Liver (tissue), 9 donors: ENCODE results near the gene GON4L. TPM values are rescaled to one million over a fixed set of nuclear protein-coding genes. Genes with fewer than 3 reads are reported as not detected.

Experiments used
- DNase-seq: peaks from one replicate; pipeline ENCODE4 v3.0.0-alpha.2; 2017; ENCODE audit warnings: low spot score
- H3K27ac ChIP-seq, 2 donors: one replicate each; pipeline ENCODE4 v1.7.0; 2013; ENCODE audit warnings: inconsistent platforms in 2 of 2, low read length in 2 of 2, control low read depth in 1 of 2, low read depth in 1 of 2, mild to moderate bottlenecking in 1 of 2
- H3K27me3 ChIP-seq, 4 donors: one replicate each; pipeline versions ENCODE4 v1.6.1 to v1.7.0; 2013; ENCODE audit warnings: low read length in 3 of 4, inconsistent platforms in 1 of 4, mild to moderate bottlenecking in 1 of 4, moderate library complexity in 1 of 4; ENCODE audit not compliant: control insufficient read depth in 4 of 4, insufficient read depth in 4 of 4
- H3K36me3 ChIP-seq, 4 donors: one replicate each; pipeline versions ENCODE4 v1.6.1 to v1.7.0; 2013; ENCODE audit warnings: low read length in 3 of 4, mild to moderate bottlenecking in 3 of 4, low read depth in 1 of 4, moderate library complexity in 1 of 4; ENCODE audit not compliant: control insufficient read depth in 4 of 4, insufficient read depth in 3 of 4
- H3K4me1 ChIP-seq, 4 donors: one replicate each; pipeline versions ENCODE4 v1.6.1 to v1.7.0; 2013; ENCODE audit warnings: low read length in 3 of 4, mild to moderate bottlenecking in 3 of 4, moderate library complexity in 1 of 4; ENCODE audit not compliant: control insufficient read depth in 4 of 4, insufficient read depth in 4 of 4
- H3K4me3 ChIP-seq, 3 donors: one replicate each; pipeline versions ENCODE4 v1.6.1 to v1.7.0; 2013; ENCODE audit warnings: low read length in 3 of 3, control low read depth in 1 of 3, low read depth in 1 of 3, mild to moderate bottlenecking in 1 of 3
- H3K9ac ChIP-seq, 2 donors: one replicate each; pipeline ENCODE4 v1.7.0; 2013; ENCODE audit warnings: low read length in 2 of 2, mild to moderate bottlenecking in 2 of 2, moderate library complexity in 2 of 2, control low read depth in 1 of 2, low read depth in 1 of 2
- H3K9me3 ChIP-seq, 4 donors: one replicate each; pipeline versions ENCODE4 v1.6.1 to v1.7.0; 2013; ENCODE audit warnings: low read length in 3 of 4; ENCODE audit not compliant: control insufficient read depth in 4 of 4
- EGR1 ChIP-seq, 2 donors: IDR thresholded peaks; 2 replicates each; pipeline ENCODE4 v1.6.1; 2016 to 2018; ENCODE audit warnings: antibody characterized with exemption in 2 of 2, low read depth in 2 of 2
- FOXA1 ChIP-seq: IDR thresholded peaks from 2 replicates; pipeline ENCODE4 v1.6.1; 2016; ENCODE audit warnings: antibody characterized with exemption
- FOXA2 ChIP-seq: IDR thresholded peaks from 2 replicates; pipeline ENCODE4 v1.6.1; 2016; ENCODE audit warnings: antibody characterized with exemption
- GABPA ChIP-seq, 2 donors: IDR thresholded peaks in 1 of 2; conservative IDR thresholded peaks in 1 of 2; 2 replicates each; pipeline ENCODE4 v1.6.1; 2016; ENCODE audit warnings: antibody characterized with exemption in 2 of 2, mild to moderate bottlenecking in 1 of 2, moderate library complexity in 1 of 2
- NR2F2 ChIP-seq: IDR thresholded peaks from 2 replicates; pipeline ENCODE4 v1.6.1; 2016; ENCODE audit warnings: antibody characterized with exemption
- RXRA ChIP-seq, 2 donors: IDR thresholded peaks; 2 replicates each; pipeline ENCODE4 v1.6.1; 2017 to 2018; ENCODE audit warnings: antibody characterized with exemption in 2 of 2, mild to moderate bottlenecking in 1 of 2
- SP1 ChIP-seq: IDR thresholded peaks from 2 replicates; pipeline ENCODE4 v1.6.1; 2018; ENCODE audit warnings: antibody characterized with exemption, mild to moderate bottlenecking
- TAF1 ChIP-seq: conservative IDR thresholded peaks from 2 replicates; pipeline ENCODE4 v1.6.1; 2016; ENCODE audit warnings: antibody characterized with exemption, mild to moderate bottlenecking
- YY1 ChIP-seq: IDR thresholded peaks from 2 replicates; pipeline ENCODE4 v1.6.1; 2016; ENCODE audit warnings: antibody characterized with exemption, mild to moderate bottlenecking
- WGBS: extraction: QIAGEN DNeasy Blood & Tissue Kit; methylation state at CpG from one replicate; pipeline ENCODE4 v1.1.7; 2013; 5-methylcytosine and 5-hydroxymethylcytosine counted together
- polyA plus RNA-seq, 2 donors: library from polyadenylated mRNA; stranded (reverse) in 1 of 2; unstranded in 1 of 2; fragments of 200-250 nt in 1 of 2; fragments of >200 nt in 1 of 2; fragmentation: Nextera tagmentation in 1 of 2; extraction: Ambion mirVana in 1 of 2; gene quantifications; one replicate each; pipeline versions ENCODE4 v1.2.1 to v1.2.3, GENCODE V29; 2013 to 2015
- total RNA-seq, 2 donors: library from RNA; depleted of rRNA; stranded (reverse); fragments of >200 nt; gene quantifications; one replicate each; pipeline ENCODE4 v1.2.3, GENCODE V29; 2014
- TF ChIP-seq, protein P1 (sequence below): IDR thresholded peaks from 2 replicates; pipeline ENCODE4 v1.6.1; 2016; ENCODE audit warnings: antibody characterized with exemption, mild to moderate bottlenecking
- TF ChIP-seq, protein P2 (sequence below): IDR thresholded peaks from 2 replicates; pipeline ENCODE4 v1.6.1; 2016; ENCODE audit warnings: antibody characterized with exemption
- TF ChIP-seq, protein P3 (sequence below): IDR thresholded peaks from 2 replicates; pipeline ENCODE4 v1.6.1; 2016; ENCODE audit warnings: antibody characterized with exemption
- TF ChIP-seq, protein P4 (sequence below): fragments of 150-350 bp; IDR thresholded peaks from 2 replicates; pipeline ENCODE4 v1.5.1; 2017; ENCODE audit warnings: improper control_type of control experiment, low read depth, low read length; ENCODE audit not compliant: missing input control
- donor health status: healthy.
- donor health status: healthy.
- donor health status: healthy.
- donor health status: healthy.
- donor health status: healthy.

Gene GON4L
- total and polyA plus RNA-seq, 4 donors = 5.7 to 26.2 (median 15.7) TPM

DNA sequence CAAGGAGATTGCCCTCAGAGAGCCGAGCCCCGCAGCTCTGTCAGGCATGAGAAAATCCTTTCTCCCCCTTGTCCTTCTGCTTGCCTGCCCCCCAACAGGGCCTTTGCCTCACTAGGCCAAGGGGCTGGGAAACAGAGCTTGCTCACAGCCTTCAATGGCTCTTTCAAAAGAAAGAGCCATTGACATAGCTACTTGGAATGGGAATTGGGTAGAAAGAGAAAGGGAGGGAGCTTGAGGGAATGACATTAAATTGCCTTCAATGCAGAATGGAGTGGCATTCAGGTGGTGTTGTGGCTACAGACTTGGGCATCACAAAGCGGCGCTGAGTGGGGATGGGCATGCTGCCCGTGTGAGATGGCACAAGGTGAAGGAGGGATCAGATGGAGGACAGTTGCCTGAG is 15.5 kb upstream of the GON4L start (continued):
- TF ChIP-seq, protein P1, sequence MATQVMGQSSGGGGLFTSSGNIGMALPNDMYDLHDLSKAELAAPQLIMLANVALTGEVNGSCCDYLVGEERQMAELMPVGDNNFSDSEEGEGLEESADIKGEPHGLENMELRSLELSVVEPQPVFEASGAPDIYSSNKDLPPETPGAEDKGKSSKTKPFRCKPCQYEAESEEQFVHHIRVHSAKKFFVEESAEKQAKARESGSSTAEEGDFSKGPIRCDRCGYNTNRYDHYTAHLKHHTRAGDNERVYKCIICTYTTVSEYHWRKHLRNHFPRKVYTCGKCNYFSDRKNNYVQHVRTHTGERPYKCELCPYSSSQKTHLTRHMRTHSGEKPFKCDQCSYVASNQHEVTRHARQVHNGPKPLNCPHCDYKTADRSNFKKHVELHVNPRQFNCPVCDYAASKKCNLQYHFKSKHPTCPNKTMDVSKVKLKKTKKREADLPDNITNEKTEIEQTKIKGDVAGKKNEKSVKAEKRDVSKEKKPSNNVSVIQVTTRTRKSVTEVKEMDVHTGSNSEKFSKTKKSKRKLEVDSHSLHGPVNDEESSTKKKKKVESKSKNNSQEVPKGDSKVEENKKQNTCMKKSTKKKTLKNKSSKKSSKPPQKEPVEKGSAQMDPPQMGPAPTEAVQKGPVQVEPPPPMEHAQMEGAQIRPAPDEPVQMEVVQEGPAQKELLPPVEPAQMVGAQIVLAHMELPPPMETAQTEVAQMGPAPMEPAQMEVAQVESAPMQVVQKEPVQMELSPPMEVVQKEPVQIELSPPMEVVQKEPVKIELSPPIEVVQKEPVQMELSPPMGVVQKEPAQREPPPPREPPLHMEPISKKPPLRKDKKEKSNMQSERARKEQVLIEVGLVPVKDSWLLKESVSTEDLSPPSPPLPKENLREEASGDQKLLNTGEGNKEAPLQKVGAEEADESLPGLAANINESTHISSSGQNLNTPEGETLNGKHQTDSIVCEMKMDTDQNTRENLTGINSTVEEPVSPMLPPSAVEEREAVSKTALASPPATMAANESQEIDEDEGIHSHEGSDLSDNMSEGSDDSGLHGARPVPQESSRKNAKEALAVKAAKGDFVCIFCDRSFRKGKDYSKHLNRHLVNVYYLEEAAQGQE = no peak
- TF ChIP-seq, protein P2, sequence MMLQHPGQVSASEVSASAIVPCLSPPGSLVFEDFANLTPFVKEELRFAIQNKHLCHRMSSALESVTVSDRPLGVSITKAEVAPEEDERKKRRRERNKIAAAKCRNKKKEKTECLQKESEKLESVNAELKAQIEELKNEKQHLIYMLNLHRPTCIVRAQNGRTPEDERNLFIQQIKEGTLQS = no peak
- no peak for TF ChIP-seq RXRA (IDR thresholded peaks at IDR 0.05)

DNA sequence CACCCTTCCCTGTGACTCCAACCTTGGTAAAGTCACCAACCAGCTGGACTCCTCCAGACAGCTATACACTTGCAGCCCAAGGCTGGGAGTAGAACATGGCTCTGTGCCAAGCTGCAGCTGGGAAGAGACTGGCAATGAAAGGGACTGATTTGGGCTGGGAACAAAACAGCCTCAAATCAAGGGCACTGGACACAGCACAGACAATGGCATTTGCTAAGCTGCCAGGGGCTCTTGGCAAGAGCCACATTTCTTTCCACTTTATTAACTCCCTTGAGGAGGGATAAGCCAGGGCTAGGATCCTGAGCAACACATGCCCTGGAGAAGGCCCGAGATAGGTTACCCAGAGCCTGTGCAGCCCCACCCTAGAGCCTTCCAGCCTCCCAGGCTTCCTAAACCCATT is 14.4 kb upstream of the GON4L start:
- no peaks in the 10 kb centered on the region for H3K27me3 ChIP-seq
- H3K9ac ChIP-seq = no peak overlapping the region
- TF ChIP-seq FOXA1 (no peak), NR2F2 (no peak), EGR1 (IDR thresholded peaks at IDR 0.05; ENCODE audit: low read depth in 2 of 2) (no peak)
- TF ChIP-seq, protein P3, sequence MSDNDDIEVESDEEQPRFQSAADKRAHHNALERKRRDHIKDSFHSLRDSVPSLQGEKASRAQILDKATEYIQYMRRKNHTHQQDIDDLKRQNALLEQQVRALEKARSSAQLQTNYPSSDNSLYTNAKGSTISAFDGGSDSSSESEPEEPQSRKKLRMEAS = no peak
- TF ChIP-seq, protein P4, sequence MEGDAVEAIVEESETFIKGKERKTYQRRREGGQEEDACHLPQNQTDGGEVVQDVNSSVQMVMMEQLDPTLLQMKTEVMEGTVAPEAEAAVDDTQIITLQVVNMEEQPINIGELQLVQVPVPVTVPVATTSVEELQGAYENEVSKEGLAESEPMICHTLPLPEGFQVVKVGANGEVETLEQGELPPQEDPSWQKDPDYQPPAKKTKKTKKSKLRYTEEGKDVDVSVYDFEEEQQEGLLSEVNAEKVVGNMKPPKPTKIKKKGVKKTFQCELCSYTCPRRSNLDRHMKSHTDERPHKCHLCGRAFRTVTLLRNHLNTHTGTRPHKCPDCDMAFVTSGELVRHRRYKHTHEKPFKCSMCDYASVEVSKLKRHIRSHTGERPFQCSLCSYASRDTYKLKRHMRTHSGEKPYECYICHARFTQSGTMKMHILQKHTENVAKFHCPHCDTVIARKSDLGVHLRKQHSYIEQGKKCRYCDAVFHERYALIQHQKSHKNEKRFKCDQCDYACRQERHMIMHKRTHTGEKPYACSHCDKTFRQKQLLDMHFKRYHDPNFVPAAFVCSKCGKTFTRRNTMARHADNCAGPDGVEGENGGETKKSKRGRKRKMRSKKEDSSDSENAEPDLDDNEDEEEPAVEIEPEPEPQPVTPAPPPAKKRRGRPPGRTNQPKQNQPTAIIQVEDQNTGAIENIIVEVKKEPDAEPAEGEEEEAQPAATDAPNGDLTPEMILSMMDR = no peak
- 84% methylated on average over 1 of the region's 1 CpG for WGBS
- no peaks in the 10 kb centered on the region for H3K9me3 ChIP-seq
- no peaks in the 10 kb centered on the region for H3K36me3 ChIP-seq
- no peak overlapping the region for H3K27ac ChIP-seq
- DNase-seq = no peak
- H3K4me1 ChIP-seq = no peaks in the 10 kb centered on the region
- H3K4me3 ChIP-seq = no peak overlapping the region

DNA sequence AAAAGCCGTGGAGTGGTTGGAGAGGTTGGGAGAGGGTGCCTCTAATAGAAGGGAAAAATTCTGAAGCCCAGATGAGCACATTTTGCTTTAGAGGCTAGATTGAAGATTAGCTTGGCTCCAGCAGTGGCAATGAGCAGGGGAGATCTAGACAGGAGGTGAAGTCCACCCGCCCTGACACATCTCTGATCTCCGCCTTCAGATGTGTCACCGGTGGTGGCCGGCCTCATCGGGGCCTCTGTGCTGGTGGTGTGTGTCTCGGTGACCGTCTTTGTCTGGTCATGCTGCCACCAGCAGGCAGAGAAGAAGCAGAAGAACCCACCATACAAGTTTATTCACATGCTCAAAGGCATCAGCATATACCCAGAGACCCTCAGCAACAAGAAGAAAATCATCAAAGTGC is 10.8 kb upstream of the GON4L start:
- TF ChIP-seq GABPA (IDR thresholded peaks at IDR 0.05 in 1 of 2, conservative IDR thresholded peaks at IDR 0.05 in 1 of 2) = no peak
- TF ChIP-seq FOXA2 = no peak
- TF ChIP-seq FOXA1 = no peak
- Histone ChIP-seq H3K4me1 (no peaks in the 10 kb centered on the region), H3K4me3 (no peak overlapping the region), H3K27ac (no peak overlapping the region), H3K36me3 (no peaks in the 10 kb centered on the region), H3K27me3 (no peaks in the 10 kb centered on the region), H3K9ac (no peak overlapping the region), H3K9me3 (no peaks in the 10 kb centered on the region)
- WGBS = 87% methylated on average over 8 of the region's 8 CpGs
- DNase-seq = no peak

DNA sequence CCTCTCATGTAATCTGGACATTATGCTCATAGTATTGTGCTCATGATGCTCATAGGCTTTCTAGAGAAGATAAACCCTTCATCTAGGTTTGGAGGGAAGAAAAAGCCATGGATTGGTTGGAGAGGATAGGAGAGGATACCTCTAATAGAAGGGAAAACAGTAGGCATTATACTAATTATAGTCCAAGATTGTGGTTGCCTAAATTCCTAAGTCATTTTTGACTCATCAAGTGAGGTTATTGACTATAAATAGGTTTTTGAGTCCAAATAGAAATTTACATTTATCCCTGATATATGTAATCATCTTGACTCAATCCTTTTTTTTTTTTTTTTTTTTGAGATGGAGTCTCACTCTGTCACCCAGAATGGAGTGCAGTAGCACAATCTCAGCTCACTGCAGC is 7.4 kb upstream of the GON4L start:
- Histone ChIP-seq H3K36me3 (no peaks in the 10 kb centered on the region), H3K9me3 (no peaks in the 10 kb centered on the region), H3K4me1 (peaks cover 0 to 3% (median 0%) of the 10 kb centered on the region in 4 donors), H3K27me3 (no peaks in the 10 kb centered on the region), H3K4me3 (no peak overlapping the region), H3K9ac (no peak overlapping the region), H3K27ac (no peak overlapping the region)
- no peak for DNase-seq
- TF ChIP-seq YY1 = no peak
- TF ChIP-seq, protein P4 = no peak
- TF ChIP-seq SP1 = no peak
- TF ChIP-seq, protein P2 = no peak
- TF ChIP-seq TAF1 = no peak
- TF ChIP-seq, protein P1 = no peak
